OCI-LY1 (cell line): ENCODE results near the gene TGFBR2.

ENCODE experiments used
- H2AFZ ChIP-seq: fragments of 200-600 bp; sonication (generic), shearing (Covaris generic); 2 replicates; pipeline ENCODE4 v1.6.0; 2014; ENCODE audit warnings: antibody characterized with exemption, mild to moderate bottlenecking, low read length
- H3F3A ChIP-seq: fragments of 200-600 bp; sonication (generic), shearing (Covaris generic); 2 replicates; pipeline ENCODE4 v1.6.0; 2014; ENCODE audit warnings: mild to moderate bottlenecking, antibody characterized with exemption, low read length, moderate library complexity; ENCODE audit not compliant: insufficient read depth
- H3K27ac ChIP-seq: fragments of 200-600 bp; sonication (generic); 2 replicates; pipeline ENCODE4 v1.5.1; 2014; ENCODE audit warnings: low read length, mixed run types, mild to moderate bottlenecking, low read depth; ENCODE audit not compliant: poor library complexity, severe bottlenecking
- H3K27me3 ChIP-seq: fragments of 200-600 bp; sonication (generic); 2 replicates; pipeline ENCODE4 v1.6.0; 2014; ENCODE audit warnings: antibody characterized with exemption, mild to moderate bottlenecking, low read length, moderate library complexity; ENCODE audit not compliant: insufficient read depth
- H3K36me3 ChIP-seq: fragments of 200-600 bp; sonication (generic); 2 replicates; pipeline ENCODE4 v1.6.1; 2014; ENCODE audit warnings: mild to moderate bottlenecking, antibody characterized with exemption, low read length, moderate library complexity, mixed read lengths; ENCODE audit not compliant: insufficient read depth
- H3K4me1 ChIP-seq: fragments of 200-600 bp; sonication (generic); 2 replicates; pipeline ENCODE4 v1.5.1; 2014; ENCODE audit warnings: mild to moderate bottlenecking, low read length, moderate library complexity; ENCODE audit not compliant: insufficient read depth, severe bottlenecking
- H3K4me2 ChIP-seq: fragments of 200-600 bp; sonication (generic), shearing (Covaris generic); 2 replicates; pipeline ENCODE4 v1.6.1; 2014; ENCODE audit warnings: low read length
- H3K4me3 ChIP-seq: fragments of 200-600 bp; sonication (generic); 2 replicates; pipeline ENCODE4 v1.5.1; 2014; ENCODE audit warnings: low read length, low read depth, mild to moderate bottlenecking, mixed read lengths; ENCODE audit not compliant: poor library complexity, severe bottlenecking
- H3K79me2 ChIP-seq: fragments of 200-600 bp; shearing (Covaris generic); 2 replicates; pipeline ENCODE4 v1.6.1; 2016; ENCODE audit warnings: mixed run types, low read length, mixed read lengths; ENCODE audit not compliant: insufficient read depth
- H3K9ac ChIP-seq: fragments of 200-600 bp; sonication (generic), shearing (Covaris generic); 2 replicates; pipeline ENCODE4 v1.6.1; 2014; ENCODE audit warnings: mild to moderate bottlenecking, low read length, mixed read lengths
- H3K9me2 ChIP-seq: fragments of 200-600 bp; sonication (generic), shearing (Covaris generic); 2 replicates; pipeline ENCODE4 v1.6.1; 2014; ENCODE audit warnings: low read depth, mild to moderate bottlenecking, low read length, mixed read lengths
- H3K9me3 ChIP-seq: fragments of 200-600 bp; shearing (Covaris generic); 2 replicates; pipeline ENCODE4 v1.6.1; 2014; ENCODE audit warnings: low read length, mixed read lengths
- H4K20me1 ChIP-seq: fragments of 200-600 bp; sonication (generic), shearing (Covaris generic); 2 replicates; pipeline ENCODE4 v1.6.0; 2016; ENCODE audit warnings: mild to moderate bottlenecking, low read length; ENCODE audit not compliant: insufficient read depth
- CTCF ChIP-seq: fragments of 200-600 bp; sonication (generic), shearing (Covaris generic); IDR thresholded peaks from 2 replicates; pipeline ENCODE4 v1.5.1; 2017; ENCODE audit warnings: mild to moderate bottlenecking, antibody characterized with exemption, low read length, moderate library complexity, mixed read lengths
- EZH2 ChIP-seq: fragments of 200-600 bp; sonication (generic), shearing (Covaris generic); IDR thresholded peaks from 2 replicates; pipeline ENCODE4 v1.8.0; 2017; ENCODE audit warnings: borderline replicate concordance, mixed run types, mild to moderate bottlenecking, antibody characterized with exemption, low read length, moderate library complexity, mixed read lengths

Gene TGFBR2

GRCh38 chr3:30728143-30728542 lies 121.7 kb downstream of the TGFBR2 start:
- TF ChIP-seq EZH2, result no peak
- no peak for TF ChIP-seq CTCF
- no peak overlapping the region for H2AFZ ChIP-seq
- H3K4me2 ChIP-seq, result no peak overlapping the region
- H3K79me2 ChIP-seq, result no peaks in the 10 kb centered on the region
- no peaks in the 10 kb centered on the region for H4K20me1 ChIP-seq
- H3K27ac ChIP-seq, result no peak overlapping the region
- H3K4me3 ChIP-seq, result no peak overlapping the region
- H3K4me1 ChIP-seq, result peaks cover 32% of the 10 kb centered on the region
- no peaks in the 10 kb centered on the region for H3K36me3 ChIP-seq
- no peaks in the 10 kb centered on the region for H3K27me3 ChIP-seq
- H3K9me2 ChIP-seq, result no peaks in the 10 kb centered on the region
- H3K9ac ChIP-seq, result no peak overlapping the region
- no peaks in the 10 kb centered on the region for H3K9me3 ChIP-seq
- H3F3A ChIP-seq, result no peaks in the 10 kb centered on the region

GRCh38 chr3:30729512-30729911 lies 123.1 kb downstream of the TGFBR2 start:
- no peak overlapping the region for H3K4me3 ChIP-seq
- TF ChIP-seq EZH2 (no peak), CTCF (no peak)
- H3K79me2 ChIP-seq, result no peaks in the 10 kb centered on the region
- no peaks in the 10 kb centered on the region for H3K9me3 ChIP-seq
- H3K36me3 ChIP-seq, result no peaks in the 10 kb centered on the region
- peak overlapping the region; percentile 54 for H3K27ac ChIP-seq
- no peaks in the 10 kb centered on the region for H3F3A ChIP-seq
- no peaks in the 10 kb centered on the region for H3K27me3 ChIP-seq
- H4K20me1 ChIP-seq, result no peaks in the 10 kb centered on the region
- no peak overlapping the region; the same call in 1 of the 2 replicates for H3K9ac ChIP-seq
- peaks cover 45% of the 10 kb centered on the region for H3K4me1 ChIP-seq
- no peaks in the 10 kb centered on the region for H3K9me2 ChIP-seq
- H3K4me2 ChIP-seq, result peak overlapping the region; percentile 19; the same call in 1 of the 2 replicates
- H2AFZ ChIP-seq, result no peak overlapping the region

DNA sequence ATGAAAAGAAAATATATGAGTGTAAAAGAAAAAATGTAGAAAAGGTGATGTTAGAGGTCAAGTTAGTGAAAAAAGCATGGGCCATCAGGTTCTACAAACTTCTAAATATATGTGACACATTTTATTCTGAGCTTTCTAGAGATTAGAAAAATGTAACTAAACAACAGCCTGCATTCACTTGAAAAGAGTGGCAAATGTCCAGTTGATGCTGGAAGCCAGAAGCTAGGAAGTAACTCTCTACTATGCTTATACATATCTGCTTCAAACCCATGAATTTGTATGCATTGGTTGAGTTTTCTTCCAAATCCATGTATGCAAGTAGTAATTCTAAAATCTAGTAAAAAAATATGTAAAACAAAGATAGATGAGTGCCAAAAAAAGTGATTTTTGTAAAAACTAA lies 123.5 kb downstream of the TGFBR2 start:
- Histone ChIP-seq H3K27ac (peak overlapping the region; percentile 54), H3K9ac (no peak overlapping the region), H3K27me3 (no peaks in the 10 kb centered on the region), H2AFZ (no peak overlapping the region), H3K79me2 (no peaks in the 10 kb centered on the region), H4K20me1 (no peaks in the 10 kb centered on the region), H3K4me1 (peaks cover 45% of the 10 kb centered on the region), H3K9me3 (no peaks in the 10 kb centered on the region), H3K4me2 (no peak overlapping the region), H3F3A (no peaks in the 10 kb centered on the region), H3K9me2 (no peaks in the 10 kb centered on the region), H3K4me3 (no peak overlapping the region), H3K36me3 (no peaks in the 10 kb centered on the region)
- no peak for TF ChIP-seq EZH2
- TF ChIP-seq CTCF, result no peak
